ENCODE results near the gene RPL38. TPM values are rescaled to one million over a fixed set of nuclear protein-coding genes. Genes with fewer than 3 reads are reported as not detected.

Gene RPL38
- total RNA-seq, 3 donors from 2014 or later: 304 to 570 (median 471) TPM

DNA sequence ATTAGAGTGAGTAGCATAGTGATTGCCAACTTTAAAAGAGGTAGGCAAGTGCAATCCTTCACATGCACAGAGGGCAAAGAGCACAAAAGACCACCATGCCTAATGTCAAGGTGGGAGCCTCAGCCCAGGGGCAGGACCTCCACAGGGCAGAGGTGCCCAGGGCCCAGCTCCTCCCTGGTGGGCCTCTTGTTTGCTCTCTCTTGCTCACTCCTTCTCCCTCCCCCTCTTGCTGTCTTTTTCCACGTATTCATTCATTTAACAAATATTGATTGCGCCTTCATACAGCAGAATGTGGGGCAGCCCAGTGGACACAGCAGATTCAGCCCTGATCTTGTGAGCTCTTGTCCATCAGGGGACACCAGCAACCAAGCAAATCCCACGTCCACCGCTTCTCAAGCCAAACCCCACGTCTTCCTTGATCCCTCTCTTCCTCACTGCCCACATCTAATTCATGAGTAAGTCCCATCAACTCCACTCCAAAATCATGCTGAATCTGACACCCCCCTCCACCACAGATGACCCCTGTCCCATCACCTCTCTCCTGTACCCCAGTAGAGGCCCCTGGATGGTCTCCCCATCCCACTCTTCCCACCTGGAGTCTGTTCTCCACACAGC, 44.1 kb upstream of the RPL38 start:
- H3K27me3 ChIP-seq: peaks cover 0 to 3% of the 10 kb centered on the region in 2 donors
- intact Hi-C loops (cut with DNase I; ENCODE audit: low total_unique reads): no loop called here
- DNase-seq (ENCODE audit: low spot score in 2 of 2): no peak
- TF ChIP-seq POLR2A (IDR thresholded peaks at IDR 0.05): no peak
- TF ChIP-seq, protein P1, sequence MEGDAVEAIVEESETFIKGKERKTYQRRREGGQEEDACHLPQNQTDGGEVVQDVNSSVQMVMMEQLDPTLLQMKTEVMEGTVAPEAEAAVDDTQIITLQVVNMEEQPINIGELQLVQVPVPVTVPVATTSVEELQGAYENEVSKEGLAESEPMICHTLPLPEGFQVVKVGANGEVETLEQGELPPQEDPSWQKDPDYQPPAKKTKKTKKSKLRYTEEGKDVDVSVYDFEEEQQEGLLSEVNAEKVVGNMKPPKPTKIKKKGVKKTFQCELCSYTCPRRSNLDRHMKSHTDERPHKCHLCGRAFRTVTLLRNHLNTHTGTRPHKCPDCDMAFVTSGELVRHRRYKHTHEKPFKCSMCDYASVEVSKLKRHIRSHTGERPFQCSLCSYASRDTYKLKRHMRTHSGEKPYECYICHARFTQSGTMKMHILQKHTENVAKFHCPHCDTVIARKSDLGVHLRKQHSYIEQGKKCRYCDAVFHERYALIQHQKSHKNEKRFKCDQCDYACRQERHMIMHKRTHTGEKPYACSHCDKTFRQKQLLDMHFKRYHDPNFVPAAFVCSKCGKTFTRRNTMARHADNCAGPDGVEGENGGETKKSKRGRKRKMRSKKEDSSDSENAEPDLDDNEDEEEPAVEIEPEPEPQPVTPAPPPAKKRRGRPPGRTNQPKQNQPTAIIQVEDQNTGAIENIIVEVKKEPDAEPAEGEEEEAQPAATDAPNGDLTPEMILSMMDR (IDR thresholded peaks at IDR 0.05): no peak
- TF ChIP-seq POLR2AphosphoS5 (IDR thresholded peaks at IDR 0.05): no peak
- no peak overlapping the region for H3K4me3 ChIP-seq
- H3K36me3 ChIP-seq: no peaks in the 10 kb centered on the region
- H3K27ac ChIP-seq: no peak overlapping the region
- H3K4me1 ChIP-seq: no peaks in the 10 kb centered on the region
- H3K9me3 ChIP-seq: no peaks in the 10 kb centered on the region

DNA sequence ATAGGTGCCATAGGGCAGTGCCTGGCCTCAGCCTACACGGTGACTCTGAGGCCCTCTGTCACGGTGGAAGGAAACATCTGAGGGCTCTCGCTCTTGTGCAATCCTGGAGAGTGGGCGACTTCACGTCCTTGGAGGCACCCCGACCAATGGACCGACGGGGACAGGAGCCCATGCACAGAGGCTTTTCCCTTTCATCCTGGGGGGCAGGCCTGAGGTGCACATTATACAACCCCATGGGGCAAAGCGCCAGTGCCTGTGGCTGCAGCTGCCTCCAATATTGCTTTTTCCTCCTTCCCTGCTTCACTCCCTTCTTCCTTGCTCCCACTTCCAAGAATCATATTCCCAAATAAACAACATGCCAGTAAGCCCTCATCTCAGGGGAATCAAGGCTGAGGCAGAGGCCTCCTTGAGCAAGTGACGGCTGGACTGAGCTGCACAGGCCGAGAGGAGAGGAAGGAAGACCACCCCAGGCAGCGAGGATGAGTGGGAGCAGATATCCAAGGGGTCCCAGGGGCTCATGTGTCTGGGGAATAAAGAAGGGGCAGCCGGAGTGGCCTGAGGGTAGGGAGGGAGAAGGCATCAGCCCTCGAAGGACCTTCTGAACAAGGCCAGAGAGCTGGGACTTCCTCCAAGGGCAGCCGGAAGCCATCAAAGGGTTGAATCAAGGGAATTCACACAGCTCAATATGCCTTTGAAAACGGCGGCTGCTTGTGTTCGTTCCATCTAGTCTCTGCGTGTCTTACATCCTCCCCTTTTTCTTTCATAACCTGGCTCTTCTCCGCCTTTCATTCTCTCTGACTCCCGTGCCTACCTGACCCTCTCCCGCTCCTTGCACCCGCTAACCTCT, 42.6 kb upstream of the RPL38 start:
- no peaks in the 10 kb centered on the region for H3K9me3 ChIP-seq
- intact Hi-C loops (cut with DNase I; ENCODE audit: low total_unique reads): no loop called here
- no peak overlapping the region for H3K27ac ChIP-seq
- no peaks in the 10 kb centered on the region for H3K36me3 ChIP-seq
- H3K27me3 ChIP-seq: peaks cover 0 to 5% of the 10 kb centered on the region in 2 donors
- H3K4me3 ChIP-seq: no peak overlapping the region
- DNase-seq (ENCODE audit: low spot score in 2 of 2): no peak
- H3K4me1 ChIP-seq: no peaks in the 10 kb centered on the region
- TF ChIP-seq POLR2AphosphoS5 (IDR thresholded peaks at IDR 0.05) (no peak), POLR2A (IDR thresholded peaks at IDR 0.05) (no peak)
- TF ChIP-seq, protein P1 (IDR thresholded peaks at IDR 0.05): no peak

DNA sequence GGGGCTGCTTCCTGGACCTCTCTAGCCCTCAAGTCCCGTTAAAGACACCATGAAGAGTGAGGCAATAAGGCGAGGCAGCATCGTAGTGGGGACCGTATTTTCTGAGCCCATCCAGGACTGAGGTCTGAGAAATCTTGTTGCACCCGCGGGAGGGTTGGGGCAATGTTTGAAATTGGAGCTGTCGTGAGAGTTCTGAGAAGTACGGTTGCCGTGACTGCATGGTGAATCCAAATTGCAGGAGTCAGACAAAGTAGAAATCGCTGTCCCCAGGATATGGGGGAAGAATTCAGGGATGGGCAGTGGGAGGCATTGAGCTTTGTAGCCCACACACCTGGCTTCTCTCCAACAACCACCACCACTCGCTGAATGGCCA, 42.0 kb upstream of the RPL38 start:
- Histone ChIP-seq H3K9me3 (no peaks in the 10 kb centered on the region), H3K4me1 (no peaks in the 10 kb centered on the region), H3K27ac (no peak overlapping the region), H3K27me3 (peaks cover 0 to 5% of the 10 kb centered on the region in 2 donors), H3K36me3 (no peaks in the 10 kb centered on the region), H3K4me3 (no peak overlapping the region)
- TF ChIP-seq POLR2A (IDR thresholded peaks at IDR 0.05) (no peak), POLR2AphosphoS5 (IDR thresholded peaks at IDR 0.05) (no peak)
- TF ChIP-seq, protein P1 (IDR thresholded peaks at IDR 0.05): no peak
- DNase-seq (ENCODE audit: low spot score in 2 of 2): no peak
- intact Hi-C loops (cut with DNase I; ENCODE audit: low total_unique reads): no loop called here

DNA sequence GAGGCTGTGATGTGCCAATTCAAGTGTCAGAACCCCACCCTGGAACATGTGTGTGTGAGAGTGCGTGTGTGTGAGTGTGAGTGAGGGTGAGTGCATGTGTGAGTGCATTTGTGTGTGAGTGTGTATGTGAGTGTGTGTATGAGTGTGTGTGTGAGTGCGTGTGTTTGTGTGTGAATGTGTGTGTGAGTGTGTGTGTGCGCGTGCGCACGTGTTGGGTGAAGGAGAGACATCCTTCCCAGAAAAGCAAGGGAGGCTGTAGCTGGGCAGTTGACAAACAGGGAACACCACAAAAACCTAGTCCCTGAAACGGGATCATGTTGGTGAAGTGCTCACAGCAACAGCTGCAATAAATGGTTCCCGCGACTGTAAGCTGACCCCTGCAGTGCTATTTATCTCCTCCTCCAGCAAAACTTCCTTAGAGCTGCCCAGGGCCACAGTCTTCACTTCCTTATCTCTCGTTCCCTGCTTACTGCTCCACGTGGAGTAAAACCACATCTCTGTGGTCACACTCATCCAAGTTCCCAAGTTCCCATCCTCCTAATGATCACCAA, 40.1 kb upstream of the RPL38 start:
- intact Hi-C loops (cut with DNase I; ENCODE audit: low total_unique reads): no loop called here
- Histone ChIP-seq H3K4me3 (no peak overlapping the region), H3K27me3 (peaks cover 0 to 5% of the 10 kb centered on the region in 2 donors), H3K4me1 (no peaks in the 10 kb centered on the region), H3K27ac (no peak overlapping the region), H3K36me3 (no peaks in the 10 kb centered on the region), H3K9me3 (no peaks in the 10 kb centered on the region)
- no peak for DNase-seq (ENCODE audit: low spot score in 2 of 2)
- no peak for TF ChIP-seq POLR2A (IDR thresholded peaks at IDR 0.05)
- TF ChIP-seq, protein P1 (IDR thresholded peaks at IDR 0.05): no peak
- no peak for TF ChIP-seq POLR2AphosphoS5 (IDR thresholded peaks at IDR 0.05)

DNA sequence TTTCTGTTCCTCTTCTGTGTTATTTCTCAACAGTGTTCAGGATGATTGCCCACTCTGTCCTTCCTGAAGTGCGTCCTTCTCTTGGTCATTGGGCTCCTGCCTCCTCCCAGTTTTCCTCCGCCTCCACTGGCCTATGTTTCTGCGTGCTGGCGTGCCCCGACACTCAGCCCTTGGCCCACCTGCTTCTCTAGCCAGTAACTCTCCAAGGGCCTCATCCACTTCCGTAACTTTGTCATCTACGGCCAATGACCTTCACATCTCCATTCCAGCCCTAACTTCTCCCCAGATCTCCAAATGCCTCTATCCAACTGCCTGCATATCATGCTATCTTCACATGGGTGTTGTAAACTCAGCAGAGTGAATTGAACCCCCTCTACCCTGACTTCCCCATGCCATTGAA, 39.6 kb upstream of the RPL38 start:
- no peak overlapping the region for H3K4me3 ChIP-seq

More for the DNA sequence above, 39.6 kb upstream of the RPL38 start:
- TF ChIP-seq POLR2A (IDR thresholded peaks at IDR 0.05) (no peak), POLR2AphosphoS5 (IDR thresholded peaks at IDR 0.05) (no peak)
- TF ChIP-seq, protein P1 (IDR thresholded peaks at IDR 0.05): no peak
- H3K27ac ChIP-seq: no peak overlapping the region
- peaks cover 0 to 5% of the 10 kb centered on the region in 2 donors for H3K27me3 ChIP-seq
- DNase-seq (ENCODE audit: low spot score in 2 of 2): peak in 1 of 2 donors; percentile 22
- H3K36me3 ChIP-seq: no peaks in the 10 kb centered on the region
- H3K4me1 ChIP-seq: no peaks in the 10 kb centered on the region
- intact Hi-C loops (cut with DNase I; ENCODE audit: low total_unique reads): no loop called here
- no peaks in the 10 kb centered on the region for H3K9me3 ChIP-seq
